Chondrocyte (in vitro differentiated cells): Measurements from ENCODE around the gene PDE10A. TPM values are rescaled to one million over a fixed set of nuclear protein-coding genes. Genes with fewer than 3 reads are reported as not detected.

ENCODE experiments used
- DNase-seq: peaks from one replicate; pipeline ENCODE4 v3.0.0; 2021; ENCODE audit warnings: mixed read lengths, low spot score
- H3K27ac Mint-ChIP-seq: one replicate; pipeline ENCODE4 v1.8.0; 2021; ENCODE audit warnings: mild to moderate bottlenecking, moderate library complexity, mixed read lengths; ENCODE audit not compliant: unreplicated experiment
- H3K27me3 Mint-ChIP-seq: 2 replicates; pipeline ENCODE4 v1.8.0; 2021; ENCODE audit warnings: low read depth, mixed read lengths
- H3K36me3 Mint-ChIP-seq: 2 replicates; pipeline ENCODE4 v1.8.0; 2021; ENCODE audit warnings: low read depth, mixed read lengths
- H3K4me1 Mint-ChIP-seq: 2 replicates; pipeline ENCODE4 v1.8.0; 2021; ENCODE audit warnings: low read depth, mild to moderate bottlenecking, mixed read lengths
- H3K4me3 Mint-ChIP-seq: one replicate; pipeline ENCODE4 v1.8.0; 2021; ENCODE audit warnings: mild to moderate bottlenecking, moderate library complexity, mixed read lengths; ENCODE audit not compliant: unreplicated experiment
- H3K9me3 Mint-ChIP-seq: 2 replicates; pipeline ENCODE4 v1.8.0; 2021; ENCODE audit warnings: low read depth, mixed read lengths
- total RNA-seq: library from RNA; stranded (reverse); gene quantifications from 3 replicates; pipeline ENCODE4 v1.2.1, GENCODE V29; 2021
- TF ChIP-seq, protein P1 (sequence below): fragments of 200-600 bp; sonication (generic); IDR thresholded peaks from 2 replicates; pipeline ENCODE4 v1.5.0; 2021; ENCODE audit warnings: antibody characterized with exemption, mild to moderate bottlenecking, moderate library complexity

PDE10A gene
- total RNA-seq, 1 donor from 2014 or later: 13.7 TPM

- H3K27me3 Mint-ChIP-seq: no peaks in the 10 kb centered on the region
- DNase-seq: no peak
- no peak overlapping the region for H3K27ac Mint-ChIP-seq
- TF ChIP-seq, protein P1, sequence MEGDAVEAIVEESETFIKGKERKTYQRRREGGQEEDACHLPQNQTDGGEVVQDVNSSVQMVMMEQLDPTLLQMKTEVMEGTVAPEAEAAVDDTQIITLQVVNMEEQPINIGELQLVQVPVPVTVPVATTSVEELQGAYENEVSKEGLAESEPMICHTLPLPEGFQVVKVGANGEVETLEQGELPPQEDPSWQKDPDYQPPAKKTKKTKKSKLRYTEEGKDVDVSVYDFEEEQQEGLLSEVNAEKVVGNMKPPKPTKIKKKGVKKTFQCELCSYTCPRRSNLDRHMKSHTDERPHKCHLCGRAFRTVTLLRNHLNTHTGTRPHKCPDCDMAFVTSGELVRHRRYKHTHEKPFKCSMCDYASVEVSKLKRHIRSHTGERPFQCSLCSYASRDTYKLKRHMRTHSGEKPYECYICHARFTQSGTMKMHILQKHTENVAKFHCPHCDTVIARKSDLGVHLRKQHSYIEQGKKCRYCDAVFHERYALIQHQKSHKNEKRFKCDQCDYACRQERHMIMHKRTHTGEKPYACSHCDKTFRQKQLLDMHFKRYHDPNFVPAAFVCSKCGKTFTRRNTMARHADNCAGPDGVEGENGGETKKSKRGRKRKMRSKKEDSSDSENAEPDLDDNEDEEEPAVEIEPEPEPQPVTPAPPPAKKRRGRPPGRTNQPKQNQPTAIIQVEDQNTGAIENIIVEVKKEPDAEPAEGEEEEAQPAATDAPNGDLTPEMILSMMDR: no peak
- no peaks in the 10 kb centered on the region for H3K4me1 Mint-ChIP-seq
- H3K4me3 Mint-ChIP-seq: no peak overlapping the region
- H3K9me3 Mint-ChIP-seq: no peaks in the 10 kb centered on the region
- H3K36me3 Mint-ChIP-seq: no peaks in the 10 kb centered on the region
These were observed 57.7 kb downstream of the PDE10A start for GRCh38 chr6:165605182-165605875.

- Mint-ChIP-seq H3K9me3 (no peaks in the 10 kb centered on the region), H3K27me3 (no peaks in the 10 kb centered on the region), H3K4me3 (no peak overlapping the region), H3K4me1 (no peaks in the 10 kb centered on the region), H3K36me3 (no peaks in the 10 kb centered on the region), H3K27ac (no peak overlapping the region)
- no peak for DNase-seq
- TF ChIP-seq, protein P1: no peak
These were observed 60.8 kb downstream of the PDE10A start for GRCh38 chr6:165602291-165602690.

GRCh38 chr6:165600606-165601005 lies 62.4 kb downstream of the PDE10A start:
- TF ChIP-seq, protein P1: no peak
- no peak for DNase-seq
- Mint-ChIP-seq H3K4me3 (no peak overlapping the region), H3K27ac (no peak overlapping the region), H3K27me3 (no peaks in the 10 kb centered on the region), H3K9me3 (no peaks in the 10 kb centered on the region), H3K36me3 (no peaks in the 10 kb centered on the region), H3K4me1 (no peaks in the 10 kb centered on the region)

GRCh38 chr6:165599596-165600487 lies 63.2 kb downstream of the PDE10A start:
- Mint-ChIP-seq H3K36me3 (no peaks in the 10 kb centered on the region), H3K27ac (no peak overlapping the region), H3K4me3 (no peak overlapping the region), H3K4me1 (no peaks in the 10 kb centered on the region), H3K9me3 (no peaks in the 10 kb centered on the region), H3K27me3 (no peaks in the 10 kb centered on the region)
- DNase-seq: no peak
- TF ChIP-seq, protein P1: no peak

DNA sequence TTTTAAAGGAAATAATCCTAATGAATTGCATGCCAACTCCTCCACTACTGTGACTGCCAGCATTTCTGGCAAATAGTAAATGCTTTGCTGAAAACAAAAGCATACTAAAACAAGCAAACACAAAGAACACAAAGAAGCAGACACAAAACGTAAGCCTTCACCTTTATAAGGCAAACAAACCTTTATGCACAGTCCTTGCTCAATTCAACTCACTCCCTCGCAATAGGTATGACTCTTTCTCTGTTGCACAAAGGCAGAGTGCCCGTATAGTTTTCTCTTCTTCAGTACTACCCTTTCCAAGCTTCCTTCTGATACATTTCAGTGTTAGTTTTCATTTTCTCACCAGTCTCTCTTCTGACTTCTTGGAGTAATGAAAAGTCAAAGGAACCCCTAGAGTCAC lies 63.9 kb downstream of the PDE10A start:
- no peak for DNase-seq
- no peak overlapping the region for H3K4me3 Mint-ChIP-seq
- no peak overlapping the region for H3K27ac Mint-ChIP-seq
- H3K4me1 Mint-ChIP-seq: peaks cover 5% of the 10 kb centered on the region
- TF ChIP-seq, protein P1: no peak
- no peaks in the 10 kb centered on the region for H3K27me3 Mint-ChIP-seq
- H3K36me3 Mint-ChIP-seq: no peaks in the 10 kb centered on the region
- peaks cover under 1% of the 10 kb centered on the region for H3K9me3 Mint-ChIP-seq
